Pancreas (tissue), 10 donors: ENCODE measurements around the gene CAMK2G. TPM values are rescaled to one million over a fixed set of nuclear protein-coding genes. Genes with fewer than 3 reads are reported as not detected.
"Not testable (repeated sequence)": the region's sequence is repeated elsewhere in the genome, so short reads cannot be mapped to it uniquely, and the experiment has no call there.

ENCODE experiments used
- ATAC-seq, 4 donors: fragments of 200-7000 bp; cut with Tn5 transposase; one replicate each; pipeline versions ENCODE4 v1.8.0 to v1.9.1; 2020; ENCODE audit warnings: mild to moderate bottlenecking in 4 of 4, moderate library complexity in 4 of 4
- DNase-seq, 6 donors: peaks; one replicate each; pipeline ENCODE4 v3.0.0-alpha.2; 2020
- FAIRE-seq: peaks from 2 replicates; lab custom pipeline; 2012; peaks lifted over from hg19 to GRCh38; lab: Jason Lieb, UNC
- H3K27ac ChIP-seq, 4 donors: fragments of 200-600 bp; sonication (generic); 1 replicate in 3 of 4; 2 replicates in 1 of 4; pipeline versions ENCODE4 v1.5.0 to v1.8.0; 2020
- H3K27me3 ChIP-seq, 4 donors: fragments of 200-600 bp; one replicate each; pipeline ENCODE4 v1.8.0; 2021
- H3K36me3 ChIP-seq, 3 donors: fragments of 200-600 bp; sonication (generic) in 1 of 3; one replicate each; pipeline versions ENCODE4 v1.5.0 to v1.8.0; 2020 to 2021
- H3K4me1 ChIP-seq, 3 donors: fragments of 200-600 bp; one replicate each; pipeline ENCODE4 v1.8.0; 2021
- H3K4me3 ChIP-seq, 4 donors: fragments of 200-600 bp; sonication (generic) in 2 of 4; one replicate each; pipeline versions ENCODE4 v1.5.0 to v1.8.0; 2020 to 2021
- H3K9me3 ChIP-seq, 4 donors: fragments of 200-600 bp; one replicate each; pipeline ENCODE4 v1.8.0; 2021
- CTCF ChIP-seq, 4 donors: fragments of 200-600 bp; sonication (generic) in 3 of 4; IDR thresholded peaks; one replicate each; pipeline versions ENCODE4 v1.5.0 to v1.8.0; 2021; ENCODE audit warnings: antibody characterized with exemption in 4 of 4
- WGBS, 2 donors: extraction: QIAGEN DNeasy Blood & Tissue Kit; methylation state at CpG; one replicate each; pipeline ENCODE4 v1.1.7; 2013; 5-methylcytosine and 5-hydroxymethylcytosine counted together
- intact Hi-C, 3 donors: fragments of 100-400 bp; cut with DNase I; formaldehyde crosslinking; loops; one replicate each; pipeline versions ENCODE4 v1.11.1 to v1.14.2; 2022
- polyA plus RNA-seq, 2 donors: library from polyadenylated mRNA; stranded (reverse); fragments of 200-250 nt; gene quantifications; one replicate each; pipeline ENCODE4 v1.2.3, GENCODE V29; 2013
- total RNA-seq, 6 donors: library from RNA; stranded (reverse); fragmentation: NEBNext Ultra II Directional in 4 of 6; extraction: Animal tissue kit (Norgen Biotek cat#: 25700) in 4 of 6; gene quantifications; one replicate each; pipeline versions ENCODE4 v1.2.1 to v1.2.4, GENCODE V29; 2021 to 2023
- donor health status: healthy with polysubstance abuse.
- donor health status: DM: no; HTN: no; CAD: no; lungs with moderate emphysema.
- donor health status: DM: no; HTN: no; CAD: no.
- donor health status: control.
- donor health status: control.
- donor health status: Bipolar disorder and iron deficiency.
- donor health status: DM: yes; HTN: yes; CAD: no.
- donor health status: DM: no; HTN: no; CAD: no.
- donor health status: DM: no; HTN: no; CAD: no.
- donor health status: DM: yes; HTN: yes; CAD: no.

The CAMK2G gene
- total and polyA plus RNA-seq, 8 donors: 5.3 to 18.4 (median 8.3) TPM

- intact Hi-C loops: no loop called here
- FAIRE-seq (no peak), ATAC-seq (no peak), DNase-seq (peak in 2 of 6 donors; percentile 27 to 49)
- Histone ChIP-seq H3K36me3 (peaks cover 10 to 77% (median 36%) of the 10 kb centered on the region in 3 donors), H3K9me3 (no peaks in the 10 kb centered on the region), H3K27ac (no peak overlapping the region), H3K4me3 (no peak overlapping the region), H3K27me3 (no peaks in the 10 kb centered on the region), H3K4me1 (peaks cover 4 to 14% (median 9%) of the 10 kb centered on the region in 3 donors)
- 93 to 97% methylated on average over 26 of the region's 26 CpGs for WGBS, 2 donors
- no peak for TF ChIP-seq CTCF (IDR thresholded peaks at IDR 0.05)
Observed at GRCh38 chr10:73791871-73792400, 82.4 kb downstream of the CAMK2G start.

- no peak for DNase-seq
- no peak for FAIRE-seq
- Histone ChIP-seq H3K4me1 (peaks cover 9 to 20% (median 14%) of the 10 kb centered on the region in 3 donors), H3K27me3 (no peaks in the 10 kb centered on the region), H3K36me3 (peaks cover 10 to 68% (median 36%) of the 10 kb centered on the region in 3 donors), H3K9me3 (no peaks in the 10 kb centered on the region), H3K4me3 (no peak overlapping the region), H3K27ac (no peak overlapping the region)
- intact Hi-C loops: no loop called here
- no peak for ATAC-seq
- TF ChIP-seq CTCF (IDR thresholded peaks at IDR 0.05): no peak
- WGBS, 2 donors: 91 to 92% methylated on average over 22 of the region's 22 CpGs
Observed at GRCh38 chr10:73790886-73791625, 83.3 kb downstream of the CAMK2G start.

GRCh38 chr10:73789659-73790055 lies 84.7 kb downstream of the CAMK2G start:
- FAIRE-seq: no peak
- peaks cover 10 to 55% (median 36%) of the 10 kb centered on the region in 3 donors for H3K36me3 ChIP-seq
- WGBS, 2 donors: 87% methylated on average over 10 of the region's 10 CpGs
- ATAC-seq: no peak
- H3K27ac ChIP-seq: no peak overlapping the region
- H3K4me3 ChIP-seq: no peak overlapping the region
- H3K4me1 ChIP-seq: peaks cover 9 to 20% (median 14%) of the 10 kb centered on the region in 3 donors
- intact Hi-C loops: no loop called here
- TF ChIP-seq CTCF (IDR thresholded peaks at IDR 0.05): no peak
- H3K9me3 ChIP-seq: no peaks in the 10 kb centered on the region
- no peaks in the 10 kb centered on the region for H3K27me3 ChIP-seq
- DNase-seq: no peak

GRCh38 chr10:73788864-73789658 lies 85.3 kb downstream of the CAMK2G start:
- ATAC-seq (no peak), DNase-seq (no peak), FAIRE-seq (no peak)
- no peak for TF ChIP-seq CTCF (IDR thresholded peaks at IDR 0.05)
- H3K27me3 ChIP-seq: no peaks in the 10 kb centered on the region
- intact Hi-C loops: no loop called here
- 84 to 87% methylated on average over 17 of the region's 17 CpGs for whole genome bisulfite sequencing, 2 donors
- peaks cover 10 to 49% (median 36%) of the 10 kb centered on the region in 3 donors for H3K36me3 ChIP-seq
- H3K4me3 ChIP-seq: no peak overlapping the region
- H3K4me1 ChIP-seq: peaks cover 9 to 20% (median 14%) of the 10 kb centered on the region in 3 donors
- H3K27ac ChIP-seq: no peak overlapping the region
- H3K9me3 ChIP-seq: no peaks in the 10 kb centered on the region

- 78 to 83% methylated on average over 21 of the region's 21 CpGs for WGBS, 2 donors
- DNase-seq, H3K27me3 ChIP-seq, FAIRE-seq, H3K27ac ChIP-seq, ATAC-seq, H3K9me3 ChIP-seq, intact Hi-C loops: not testable (repeated sequence)
- peaks cover 10 to 32% (median 27%) of the 10 kb centered on the region in 3 donors for H3K36me3 ChIP-seq
- H3K4me1 ChIP-seq: peaks cover 16 to 23% (median 20%) of the 10 kb centered on the region in 3 donors
- peak overlapping the region in 2 of 4 donors; percentile 95 to 96 for H3K4me3 ChIP-seq
Observed at GRCh38 chr10:73787031-73787800, 87.1 kb downstream of the CAMK2G start.
